ENCODE data around the gene UIMC1.

- TF ChIP-seq CTCF (IDR thresholded peaks at IDR 0.05; ENCODE audit: insufficient read depth, low read length, poor library complexity, severe bottlenecking) = no peak
- no peak for TF ChIP-seq EZH2phosphoT487 (conservative IDR thresholded peaks at IDR 0.05; ENCODE audit: low read length)
Observed at GRCh38 chr5:176987583-176987982, 19.0 kb downstream of the UIMC1 start.

All from SU-DHL-6 (cell line).